ENCODE data around the gene FAM47E. TPM values are rescaled to one million over a fixed set of nuclear protein-coding genes. Genes with fewer than 3 reads are reported as not detected.

Gene FAM47E
- total and polyA plus RNA-seq, 11 donors: 0.36 to 4.9 (median 2.5) TPM

DNA sequence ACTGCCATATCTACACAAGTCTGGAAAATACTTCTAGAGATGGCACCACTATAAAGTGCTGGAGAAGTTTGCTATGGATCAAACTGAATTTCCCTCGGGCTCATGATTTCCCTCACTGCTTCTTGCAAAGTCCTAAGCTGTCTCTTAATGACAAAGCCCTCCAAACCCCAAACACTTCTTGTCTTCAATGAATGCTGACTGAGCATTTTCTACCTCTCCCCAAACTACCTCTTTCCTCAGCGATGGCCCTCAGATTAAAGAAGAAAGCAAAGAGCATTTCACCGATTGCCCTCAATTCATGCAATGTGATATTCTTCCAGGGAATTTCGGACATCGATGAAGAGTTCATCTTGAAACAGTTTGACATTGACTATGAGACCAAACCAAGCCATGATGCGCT is 19.7 kb downstream of the FAM47E start:
- no peak for ATAC-seq
- intact Hi-C loops (cut with DNase I): loop anchor here in 1 of 10 donors (10.0 kb wide), 1 partner anchor 106 kb away; no protein-coding TSS in a partner anchor
- 89 to 97% (median 94%) methylated on average over 6 of the region's 6 CpGs for WGBS, 4 donors

DNA sequence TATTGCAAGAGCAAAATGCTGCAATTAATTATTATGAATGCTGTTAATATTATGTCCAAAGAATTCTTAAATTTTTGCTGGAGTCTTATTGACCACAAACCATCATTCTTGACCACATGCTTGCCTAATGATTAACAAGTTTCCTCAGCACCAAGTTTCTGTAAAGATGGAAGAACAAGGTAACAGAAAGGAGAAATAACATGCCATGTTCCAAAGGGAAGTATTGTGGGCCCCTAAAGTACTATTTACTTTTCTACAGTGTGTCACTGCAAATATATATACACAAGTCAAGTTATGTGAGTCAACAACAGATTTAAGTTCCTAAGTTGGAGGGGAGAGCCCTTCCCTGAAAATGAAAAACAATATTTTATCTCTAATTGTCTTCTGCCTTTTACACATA is 20.6 kb downstream of the FAM47E start:
- intact Hi-C loops (cut with DNase I): loop anchor here in 1 of 10 donors (10.0 kb wide), 1 partner anchor 107 kb away; no protein-coding TSS in a partner anchor
- H3K27me3 ChIP-seq: no peaks in the 10 kb centered on the region
- H3K36me3 ChIP-seq: no peaks in the 10 kb centered on the region
- no peak for ATAC-seq
- H3K4me3 ChIP-seq: no peak overlapping the region
- no peaks in the 10 kb centered on the region for H3K4me1 ChIP-seq
- TF ChIP-seq POLR2A (IDR thresholded peaks at IDR 0.05): no peak
- TF ChIP-seq, protein P1, sequence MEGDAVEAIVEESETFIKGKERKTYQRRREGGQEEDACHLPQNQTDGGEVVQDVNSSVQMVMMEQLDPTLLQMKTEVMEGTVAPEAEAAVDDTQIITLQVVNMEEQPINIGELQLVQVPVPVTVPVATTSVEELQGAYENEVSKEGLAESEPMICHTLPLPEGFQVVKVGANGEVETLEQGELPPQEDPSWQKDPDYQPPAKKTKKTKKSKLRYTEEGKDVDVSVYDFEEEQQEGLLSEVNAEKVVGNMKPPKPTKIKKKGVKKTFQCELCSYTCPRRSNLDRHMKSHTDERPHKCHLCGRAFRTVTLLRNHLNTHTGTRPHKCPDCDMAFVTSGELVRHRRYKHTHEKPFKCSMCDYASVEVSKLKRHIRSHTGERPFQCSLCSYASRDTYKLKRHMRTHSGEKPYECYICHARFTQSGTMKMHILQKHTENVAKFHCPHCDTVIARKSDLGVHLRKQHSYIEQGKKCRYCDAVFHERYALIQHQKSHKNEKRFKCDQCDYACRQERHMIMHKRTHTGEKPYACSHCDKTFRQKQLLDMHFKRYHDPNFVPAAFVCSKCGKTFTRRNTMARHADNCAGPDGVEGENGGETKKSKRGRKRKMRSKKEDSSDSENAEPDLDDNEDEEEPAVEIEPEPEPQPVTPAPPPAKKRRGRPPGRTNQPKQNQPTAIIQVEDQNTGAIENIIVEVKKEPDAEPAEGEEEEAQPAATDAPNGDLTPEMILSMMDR (IDR thresholded peaks at IDR 0.05): no peak
- no peak overlapping the region for H3K27ac ChIP-seq
- DNase-seq: no peak
- H3K9me3 ChIP-seq: no peaks in the 10 kb centered on the region

More for the DNA sequence above, 19.7 kb downstream of the FAM47E start:
- H3K27ac ChIP-seq: no peak overlapping the region
- DNase-seq: no peak
- no peak for TF ChIP-seq POLR2A (IDR thresholded peaks at IDR 0.05)
- TF ChIP-seq, protein P1 (IDR thresholded peaks at IDR 0.05): no peak
- H3K9me3 ChIP-seq: no peaks in the 10 kb centered on the region
- peaks cover 0 to 4% (median 0%) of the 10 kb centered on the region in 12 donors for H3K4me1 ChIP-seq
- H3K4me3 ChIP-seq: no peak overlapping the region
- no peaks in the 10 kb centered on the region for H3K27me3 ChIP-seq
- H3K36me3 ChIP-seq: no peaks in the 10 kb centered on the region

DNA sequence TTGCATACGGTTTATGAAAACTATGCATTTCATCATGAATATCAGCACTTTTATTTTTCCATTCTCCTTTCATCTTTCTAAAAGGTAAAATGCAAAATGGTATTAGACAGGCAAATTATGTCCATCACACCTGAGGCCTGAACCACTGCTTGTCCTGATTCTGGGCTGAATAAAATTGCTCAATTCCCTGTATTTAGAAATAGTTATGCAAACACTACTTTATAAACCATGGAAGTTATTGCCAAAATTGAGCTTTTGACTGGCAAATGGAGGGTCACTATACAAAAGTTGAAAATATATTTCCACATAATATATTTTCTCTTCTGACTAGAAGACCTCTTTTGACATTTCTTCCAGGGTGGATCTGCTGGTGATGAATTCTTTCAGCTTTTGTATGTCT is 21.1 kb downstream of the FAM47E start:
- no peaks in the 10 kb centered on the region for H3K36me3 ChIP-seq
- no peak overlapping the region for H3K4me3 ChIP-seq
- ATAC-seq (no peak), DNase-seq (no peak)
- no peaks in the 10 kb centered on the region for H3K27me3 ChIP-seq
- TF ChIP-seq POLR2A (IDR thresholded peaks at IDR 0.05): no peak
- TF ChIP-seq, protein P1 (IDR thresholded peaks at IDR 0.05): no peak
- no peaks in the 10 kb centered on the region for H3K4me1 ChIP-seq
- intact Hi-C loops (cut with DNase I): loop anchor here in 1 of 10 donors (10.0 kb wide), 1 partner anchor 108 kb away; no protein-coding TSS in a partner anchor
- no peaks in the 10 kb centered on the region for H3K9me3 ChIP-seq
- WGBS, 4 donors: 35 to 88% (median 83%) methylated on average over 1 of the region's 1 CpG
- no peak overlapping the region for H3K27ac ChIP-seq

DNA sequence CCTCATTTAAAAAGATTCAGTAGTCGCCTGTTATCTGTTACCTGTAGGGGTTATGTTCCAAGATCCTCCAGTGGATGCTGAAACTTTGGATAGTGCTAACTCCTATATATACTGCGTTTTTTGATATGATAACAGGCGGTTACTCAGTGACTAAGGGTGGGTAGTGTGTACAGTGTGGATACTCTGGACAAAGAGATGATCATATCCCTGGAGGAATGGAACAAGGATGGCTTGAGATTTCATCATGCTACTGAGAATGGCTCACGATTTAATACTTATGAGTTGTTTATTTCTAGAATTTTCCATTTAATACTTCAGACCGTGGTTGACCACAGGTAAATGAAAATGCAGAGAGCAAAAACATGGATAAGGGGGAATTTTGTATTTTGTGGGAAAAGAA is 21.5 kb downstream of the FAM47E start:
- no peaks in the 10 kb centered on the region for H3K36me3 ChIP-seq
- intact Hi-C loops (cut with DNase I): loop anchor here in 1 of 10 donors (10.0 kb wide), 1 partner anchor 108 kb away; no protein-coding TSS in a partner anchor
- TF ChIP-seq, protein P1 (IDR thresholded peaks at IDR 0.05): no peak
- no peak for TF ChIP-seq POLR2A (IDR thresholded peaks at IDR 0.05)

More for the DNA sequence above, 21.5 kb downstream of the FAM47E start:
- H3K27ac ChIP-seq: no peak overlapping the region
- H3K9me3 ChIP-seq: no peaks in the 10 kb centered on the region
- H3K4me1 ChIP-seq: no peaks in the 10 kb centered on the region
- no peaks in the 10 kb centered on the region for H3K27me3 ChIP-seq
- no peak for ATAC-seq
- no peak overlapping the region for H3K4me3 ChIP-seq
- DNase-seq: no peak
- 76 to 83% (median 79%) methylated on average over 5 of the region's 5 CpGs for WGBS, 4 donors

All from heart left ventricle (tissue), 16 donors.